Skin of body (tissue), 2 donors: ENCODE data around the gene FIGLA. TPM values are rescaled to one million over a fixed set of nuclear protein-coding genes. Genes with fewer than 3 reads are reported as not detected.

Source experiments
- DNase-seq: peaks from one replicate; lab custom pipeline; 2025; lab: John Stamatoyannopoulos, UW
- total RNA-seq: library from RNA; depleted of rRNA; stranded (reverse); fragments of >200 nt; gene quantifications from one replicate; pipeline ENCODE4 v1.2.3, GENCODE V29; 2014

Gene FIGLA
- total RNA-seq, result not detected

DNA sequence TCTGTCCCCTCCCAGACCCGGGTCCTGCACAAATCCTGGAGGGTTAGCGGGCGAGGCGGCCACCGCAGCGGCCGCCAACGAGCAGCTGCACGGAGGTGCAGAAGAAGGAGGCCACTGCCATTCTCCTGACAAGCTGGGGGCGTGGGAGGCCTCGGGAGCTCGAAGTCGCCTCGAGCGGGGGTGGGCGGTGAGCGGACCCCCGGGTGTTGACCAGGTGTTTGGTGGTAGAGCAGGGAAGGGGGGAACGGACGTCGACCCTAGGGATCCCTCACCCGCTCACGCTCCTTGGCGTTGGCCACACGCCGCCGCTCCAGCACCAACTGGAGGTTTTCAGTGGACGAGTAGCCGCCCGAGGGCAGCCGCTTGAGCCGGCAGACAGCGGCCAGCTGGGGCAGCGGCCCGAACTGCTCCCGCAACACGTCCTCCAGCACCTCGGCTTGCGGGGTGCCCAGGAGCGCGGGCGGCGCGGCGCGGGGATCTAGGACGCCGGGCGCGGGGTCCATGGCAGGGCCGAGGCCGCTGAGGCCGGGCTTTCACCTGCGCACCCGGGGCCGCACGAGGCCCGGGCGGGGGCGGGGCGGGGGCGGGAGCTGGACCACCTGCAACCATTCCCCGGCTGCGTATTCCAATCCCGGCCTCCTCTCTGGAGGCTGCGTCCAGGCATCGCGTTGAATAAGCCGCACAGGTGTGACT is at the start of gene FIGLA:
FIGLA (minus strand) TSS at position 508 of the 693 bp plus-strand sequence; CDS start at position 503, 5 bp downstream.
- DNase-seq, result no peak

DNA sequence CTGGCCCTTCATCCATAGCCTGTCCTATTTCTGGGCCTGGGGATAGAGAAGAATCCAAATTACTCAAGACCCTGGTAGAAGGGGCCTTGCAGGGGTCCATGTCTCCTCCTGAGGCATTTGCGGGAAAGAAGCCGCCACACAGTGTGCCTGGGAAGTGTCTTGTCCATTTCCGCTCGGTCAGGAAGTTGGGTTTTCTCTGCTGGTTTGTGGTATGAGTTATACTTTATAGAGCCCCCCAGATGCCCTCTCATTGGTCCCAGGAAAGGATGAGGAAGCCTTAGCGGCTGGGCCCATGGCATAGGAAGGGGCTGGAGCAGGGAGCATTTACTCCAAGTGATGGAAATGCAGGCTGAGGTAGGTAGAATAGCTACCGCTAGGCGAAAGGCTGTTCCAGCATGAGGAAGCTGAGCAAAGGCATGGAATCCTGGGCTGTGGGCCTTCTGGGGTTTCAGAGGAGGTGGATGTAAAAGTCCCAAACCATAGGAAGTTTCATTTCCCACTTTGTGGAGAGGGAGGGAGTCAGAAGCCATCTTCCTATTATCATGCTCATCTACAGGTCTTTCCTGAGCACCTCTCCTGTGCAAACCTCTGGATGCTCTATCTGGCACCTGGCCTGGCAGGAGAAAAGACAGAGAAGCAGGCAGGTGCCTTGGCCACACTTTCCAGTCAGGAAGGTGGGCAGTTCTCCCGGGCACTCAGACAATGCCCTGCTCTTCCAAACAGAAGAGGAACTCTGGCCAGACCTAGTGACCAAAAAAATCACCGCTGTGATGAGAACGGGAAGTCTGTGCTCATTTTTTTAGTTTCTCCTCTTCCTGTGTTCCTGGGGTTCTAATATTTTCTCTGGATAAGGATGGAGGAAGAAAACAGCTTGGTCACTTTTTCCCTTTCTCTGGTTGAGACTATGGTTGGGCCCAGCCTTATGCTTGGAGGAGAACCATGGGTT is 47.8 kb upstream of the FIGLA start:
- DNase-seq, result no peak

- no peak for DNase-seq
Observed at GRCh38 chr2:70835643-70836042, 45.2 kb upstream of the FIGLA start, which contains the start of gene CD207. CD207 (minus strand) TSS chr2:70835816; CDS start chr2:70835776, 40 bp downstream.

DNA sequence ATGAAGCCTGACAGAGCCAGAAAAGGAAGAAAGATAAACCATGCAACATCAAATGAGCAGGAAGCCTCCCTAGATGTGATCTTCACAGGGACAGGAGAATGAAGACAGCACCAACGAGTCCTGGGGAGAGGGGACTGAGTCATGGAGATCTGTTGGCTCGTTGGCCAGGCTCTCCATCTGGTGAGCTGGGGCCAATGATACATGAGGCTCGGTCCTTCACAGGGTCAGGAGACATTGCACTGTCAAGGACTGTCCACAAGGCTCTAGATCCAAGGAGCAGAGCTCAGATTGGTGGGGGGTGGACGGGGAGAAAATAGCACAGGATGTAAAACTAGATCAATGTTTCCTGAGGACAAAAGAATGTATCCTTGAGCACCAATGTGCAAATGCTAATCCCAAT is 44.4 kb upstream of the FIGLA start:
- DNase-seq, result no peak

DNA sequence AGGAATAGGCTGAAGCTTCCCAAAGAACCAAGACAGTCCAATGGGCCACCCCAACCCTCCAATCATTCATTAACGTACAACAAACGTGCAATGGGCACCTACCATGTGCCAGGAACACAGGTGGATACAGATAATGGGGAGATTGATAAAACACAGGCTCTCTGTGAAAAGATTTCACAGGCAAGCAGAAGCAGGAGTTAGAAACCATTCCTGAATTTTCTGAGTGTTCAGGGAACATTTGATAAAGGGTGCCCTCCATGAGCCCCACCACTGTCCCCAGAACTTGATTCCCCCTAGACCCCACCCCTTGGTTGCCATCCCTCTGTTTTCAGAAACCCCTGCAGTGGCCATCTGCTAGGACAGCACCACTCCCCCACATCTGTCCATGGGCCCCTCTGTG is 43.7 kb upstream of the FIGLA start:
- no peak for DNase-seq

DNA sequence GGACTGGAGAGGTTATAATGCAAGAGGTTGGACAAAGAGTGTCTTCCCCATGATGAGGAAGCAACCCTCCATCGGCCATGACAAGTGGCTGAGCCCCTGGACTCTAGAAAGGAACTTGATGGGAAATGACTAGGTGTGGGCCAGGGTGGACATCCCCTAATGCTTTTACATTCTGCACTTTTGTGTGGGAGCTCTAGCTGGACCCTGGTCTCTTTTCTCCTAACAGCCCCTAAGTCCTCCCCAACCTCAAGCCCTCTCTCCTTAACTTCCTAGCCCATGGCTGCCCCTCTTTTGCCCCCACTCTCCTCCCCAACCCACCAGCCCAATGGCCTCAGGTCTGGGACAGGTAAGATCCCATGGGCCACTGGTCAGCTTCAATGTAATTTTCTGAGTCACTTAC is 42.8 kb upstream of the FIGLA start:
- DNase-seq, result no peak

DNA sequence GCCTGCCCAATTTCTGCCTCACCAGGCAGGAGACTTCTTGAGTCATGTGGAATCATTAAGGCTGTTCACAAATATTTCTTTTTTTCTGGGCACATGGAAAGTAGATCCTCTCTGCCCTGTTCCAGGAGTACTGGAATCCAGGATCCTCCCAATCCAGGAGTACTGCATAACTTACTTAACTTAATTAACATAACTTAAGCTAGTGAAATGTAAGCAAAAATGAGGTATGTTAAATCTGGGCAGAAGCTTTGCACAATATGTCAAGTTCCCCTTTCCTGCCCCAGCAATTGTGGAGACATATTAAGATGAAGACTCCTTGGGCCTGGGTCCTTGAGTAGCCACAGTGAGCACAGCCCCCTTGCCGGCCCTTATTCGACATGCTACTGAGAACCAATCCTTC is 41.9 kb upstream of the FIGLA start:
- DNase-seq, result no peak

- no peak for DNase-seq
Observed at GRCh38 chr2:70831861-70832260, 41.4 kb upstream of the FIGLA start.

DNA sequence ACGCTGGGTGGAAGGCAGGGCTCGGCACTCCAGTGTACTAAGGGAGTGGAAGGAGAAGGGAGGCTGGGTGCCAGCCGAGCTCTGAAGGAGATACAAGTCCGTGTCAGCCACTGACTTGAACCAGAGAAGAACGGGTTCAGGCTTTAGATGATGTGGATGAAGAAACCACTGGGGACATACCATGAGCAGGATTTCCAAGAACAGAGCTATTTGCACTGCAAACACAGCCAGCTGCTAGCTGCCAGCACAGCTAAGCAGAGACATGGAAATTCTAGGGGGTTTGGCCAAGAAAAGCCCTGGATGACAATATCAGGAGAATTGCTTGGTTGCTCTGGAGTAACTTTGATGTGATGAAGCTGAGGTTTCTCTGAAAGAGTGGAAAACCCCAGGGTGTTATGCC is 39.9 kb upstream of the FIGLA start:
- peak; percentile 89 for DNase-seq

DNA sequence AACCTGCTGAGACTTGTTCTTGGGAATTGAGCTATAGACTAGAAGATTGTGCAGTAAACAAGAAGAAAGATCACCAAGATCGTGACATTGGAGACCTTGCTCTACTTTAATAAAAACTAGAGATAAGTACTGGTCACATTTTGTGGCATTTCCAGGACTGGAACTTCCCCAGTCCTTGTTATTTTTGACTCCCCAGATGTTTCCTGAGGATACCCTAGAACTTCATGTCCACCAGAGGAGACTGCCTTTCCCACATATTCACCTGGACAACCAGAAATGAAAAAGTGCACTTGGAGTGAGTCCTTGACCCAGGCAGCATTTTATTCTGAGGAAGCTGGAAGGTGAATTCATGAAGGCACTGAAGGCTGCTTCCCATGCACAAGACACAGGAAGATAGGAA is 39.5 kb upstream of the FIGLA start:
- DNase-seq, result no peak

DNA sequence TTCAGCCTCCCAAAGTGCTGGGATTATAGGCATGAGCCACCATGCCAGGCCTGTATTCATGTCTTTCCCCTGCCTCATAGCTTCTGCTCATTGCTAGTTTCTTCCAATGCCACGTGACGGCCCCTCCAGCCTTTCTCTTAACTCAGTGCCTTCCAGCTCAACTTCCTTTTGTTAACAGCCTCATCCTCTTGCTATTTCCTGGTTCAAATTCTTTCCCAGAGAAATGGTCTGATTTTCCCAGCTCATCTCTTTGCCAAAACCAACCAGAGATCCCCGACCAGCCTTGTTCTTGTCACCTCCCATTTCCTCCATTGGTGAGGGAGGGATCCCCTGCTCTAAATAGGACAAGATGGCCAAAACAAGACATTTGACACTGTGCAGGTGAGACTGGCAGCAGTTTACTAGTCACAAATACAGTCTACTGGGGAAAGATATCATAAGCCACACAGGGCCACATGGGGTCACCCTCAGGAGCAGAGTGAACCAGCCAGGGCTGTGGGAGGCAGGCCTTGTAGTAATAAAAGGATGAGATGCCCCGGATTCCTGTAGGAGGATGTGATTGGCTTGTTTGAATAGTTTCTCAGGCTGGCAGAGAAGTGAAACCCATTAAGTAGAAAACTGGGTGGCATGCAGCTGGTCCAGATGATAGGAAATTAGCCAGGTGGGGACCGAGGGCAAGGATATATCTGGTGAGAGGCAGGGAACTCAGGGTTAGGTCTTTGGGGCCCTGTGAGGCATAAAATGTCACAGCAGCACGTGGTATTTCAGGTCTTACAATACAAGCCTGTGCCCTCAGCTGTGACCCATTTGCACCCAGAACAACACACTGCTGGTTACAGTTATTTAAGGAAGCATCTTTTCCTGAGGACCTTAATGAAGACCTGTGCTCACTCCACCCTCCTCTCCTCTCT is 38.7 kb upstream of the FIGLA start:
- DNase-seq, result no peak

GRCh38 chr2:70828115-70828514 is 37.7 kb upstream of the FIGLA start:
- DNase-seq, result no peak

- no peak for DNase-seq
Observed at GRCh38 chr2:70827388-70827787, 36.9 kb upstream of the FIGLA start.

- peak; percentile 90 for DNase-seq
Observed at GRCh38 chr2:70826696-70827350, 36.4 kb upstream of the FIGLA start.

DNA sequence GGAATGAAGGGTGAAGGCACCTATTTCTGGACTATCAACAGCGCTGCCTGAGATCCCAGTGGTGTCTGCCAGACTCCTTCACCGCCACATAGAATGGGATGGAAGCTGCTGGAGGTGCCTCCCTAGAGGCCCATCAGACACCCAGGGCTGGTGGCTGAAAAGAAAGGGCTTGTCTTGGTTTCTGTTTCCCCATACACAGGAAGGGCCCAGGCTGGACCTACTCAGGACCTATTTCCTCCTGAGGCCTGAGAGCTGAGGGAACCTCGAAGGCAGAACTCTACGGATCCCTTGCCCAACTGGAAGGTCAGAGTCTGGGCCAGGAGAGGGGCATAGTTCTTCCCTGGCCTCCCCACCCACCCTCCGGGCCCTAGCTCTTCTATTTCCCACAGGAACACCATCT is 32.8 kb upstream of the FIGLA start:
- DNase-seq, result no peak

- DNase-seq, result no peak
Observed at GRCh38 chr2:70822843-70823242, 32.4 kb upstream of the FIGLA start.

GRCh38 chr2:70820499-70820898 is 30.1 kb upstream of the FIGLA start, which contains the start of gene CLEC4F:
CLEC4F (minus strand) TSS chr2:70820599; CDS start chr2:70820523, 76 bp downstream.
- no peak for DNase-seq

- no peak for DNase-seq
Observed at GRCh38 chr2:70817284-70817954, 27.0 kb upstream of the FIGLA start.

- peak; percentile 51 for DNase-seq
Observed at GRCh38 chr2:70816726-70817125, 26.3 kb upstream of the FIGLA start.
